ENCODE measurements around the gene PRMT5. TPM values are rescaled to one million over a fixed set of nuclear protein-coding genes. Genes with fewer than 3 reads are reported as not detected.
A peak's percentile ranks its signal among the peaks of the same experiment; 100 is the strongest.

The PRMT5 gene
- total and polyA plus RNA-seq, 8 donors = 15.6 to 31.8 (median 28.1) TPM

DNA sequence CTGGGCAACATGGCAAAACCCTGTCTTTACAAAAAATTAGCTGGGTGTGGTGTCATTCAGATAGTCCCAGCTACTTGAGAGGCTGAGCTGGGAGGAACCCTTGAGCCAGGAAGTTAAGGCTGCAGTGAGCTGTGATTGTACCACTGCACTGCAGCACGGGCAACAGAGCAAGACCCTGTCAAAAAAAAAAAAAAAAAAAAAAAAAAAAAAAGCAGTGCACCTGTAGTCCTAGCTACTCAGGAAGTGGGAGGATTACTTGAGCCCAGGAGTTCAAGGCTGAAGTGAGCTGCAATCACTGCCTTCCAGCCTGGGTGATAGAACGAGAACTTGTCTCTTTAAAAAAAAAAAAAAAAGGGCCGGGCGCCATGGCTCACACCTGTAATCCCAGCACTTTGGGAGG, 40.5 kb downstream of the PRMT5 start:
- H3K27ac ChIP-seq = no peak overlapping the region
- peaks cover 0 to 8% (median 5%) of the 10 kb centered on the region in 3 donors for H3K4me1 ChIP-seq
- intact Hi-C loops (cut with DNase I) = no loop called here
- FAIRE-seq (no peak), DNase-seq (no peak), ATAC-seq (no peak)
- TF ChIP-seq, protein P1, sequence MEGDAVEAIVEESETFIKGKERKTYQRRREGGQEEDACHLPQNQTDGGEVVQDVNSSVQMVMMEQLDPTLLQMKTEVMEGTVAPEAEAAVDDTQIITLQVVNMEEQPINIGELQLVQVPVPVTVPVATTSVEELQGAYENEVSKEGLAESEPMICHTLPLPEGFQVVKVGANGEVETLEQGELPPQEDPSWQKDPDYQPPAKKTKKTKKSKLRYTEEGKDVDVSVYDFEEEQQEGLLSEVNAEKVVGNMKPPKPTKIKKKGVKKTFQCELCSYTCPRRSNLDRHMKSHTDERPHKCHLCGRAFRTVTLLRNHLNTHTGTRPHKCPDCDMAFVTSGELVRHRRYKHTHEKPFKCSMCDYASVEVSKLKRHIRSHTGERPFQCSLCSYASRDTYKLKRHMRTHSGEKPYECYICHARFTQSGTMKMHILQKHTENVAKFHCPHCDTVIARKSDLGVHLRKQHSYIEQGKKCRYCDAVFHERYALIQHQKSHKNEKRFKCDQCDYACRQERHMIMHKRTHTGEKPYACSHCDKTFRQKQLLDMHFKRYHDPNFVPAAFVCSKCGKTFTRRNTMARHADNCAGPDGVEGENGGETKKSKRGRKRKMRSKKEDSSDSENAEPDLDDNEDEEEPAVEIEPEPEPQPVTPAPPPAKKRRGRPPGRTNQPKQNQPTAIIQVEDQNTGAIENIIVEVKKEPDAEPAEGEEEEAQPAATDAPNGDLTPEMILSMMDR (IDR thresholded peaks at IDR 0.05) = no peak
- H3K4me3 ChIP-seq = no peak overlapping the region
- whole genome bisulfite sequencing, 2 donors = 67 to 84% methylated on average over 3 to 4 of the region's 4 CpGs
- H3K9me3 ChIP-seq = no peaks in the 10 kb centered on the region
- H3K27me3 ChIP-seq = no peaks in the 10 kb centered on the region
- no peaks in the 10 kb centered on the region for H3K36me3 ChIP-seq

DNA sequence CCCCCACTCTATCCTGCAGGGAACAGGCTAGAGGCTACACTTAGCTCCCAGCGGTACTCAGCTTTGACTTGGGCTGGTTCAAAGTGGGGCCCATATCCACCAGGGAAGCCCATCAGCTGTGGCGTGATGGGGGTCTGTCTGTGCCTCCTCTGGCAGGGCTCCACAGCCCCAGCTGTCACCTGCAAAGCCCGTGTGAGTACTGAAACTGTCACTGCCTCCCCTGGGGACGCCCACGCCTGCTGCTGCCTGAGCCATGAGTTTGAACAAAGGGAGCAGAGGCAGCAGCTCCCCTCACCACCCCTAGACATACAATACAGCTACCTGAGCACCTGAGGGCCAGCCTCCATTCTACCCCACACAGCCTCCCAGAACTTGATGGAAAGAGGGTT, 41.2 kb downstream of the PRMT5 start:
- H3K4me3 ChIP-seq = peak overlapping the region in 2 of 4 donors; percentile 55 to 63
- FAIRE-seq = no peak
- TF ChIP-seq, protein P1 (IDR thresholded peaks at IDR 0.05) = no peak
- peak in 1 of 6 donors; percentile 55 for DNase-seq
- peaks cover 0 to 8% (median 5%) of the 10 kb centered on the region in 3 donors for H3K4me1 ChIP-seq
- intact Hi-C loops (cut with DNase I) = no loop called here
- H3K27ac ChIP-seq = peak overlapping the region in 2 of 4 donors; percentile 68 to 77
- no peaks in the 10 kb centered on the region for H3K36me3 ChIP-seq
- no peaks in the 10 kb centered on the region for H3K9me3 ChIP-seq
- 77% methylated on average over 5 of the region's 5 CpGs for WGBS, 2 donors
- no peaks in the 10 kb centered on the region for H3K27me3 ChIP-seq
- ATAC-seq = no peak

DNA sequence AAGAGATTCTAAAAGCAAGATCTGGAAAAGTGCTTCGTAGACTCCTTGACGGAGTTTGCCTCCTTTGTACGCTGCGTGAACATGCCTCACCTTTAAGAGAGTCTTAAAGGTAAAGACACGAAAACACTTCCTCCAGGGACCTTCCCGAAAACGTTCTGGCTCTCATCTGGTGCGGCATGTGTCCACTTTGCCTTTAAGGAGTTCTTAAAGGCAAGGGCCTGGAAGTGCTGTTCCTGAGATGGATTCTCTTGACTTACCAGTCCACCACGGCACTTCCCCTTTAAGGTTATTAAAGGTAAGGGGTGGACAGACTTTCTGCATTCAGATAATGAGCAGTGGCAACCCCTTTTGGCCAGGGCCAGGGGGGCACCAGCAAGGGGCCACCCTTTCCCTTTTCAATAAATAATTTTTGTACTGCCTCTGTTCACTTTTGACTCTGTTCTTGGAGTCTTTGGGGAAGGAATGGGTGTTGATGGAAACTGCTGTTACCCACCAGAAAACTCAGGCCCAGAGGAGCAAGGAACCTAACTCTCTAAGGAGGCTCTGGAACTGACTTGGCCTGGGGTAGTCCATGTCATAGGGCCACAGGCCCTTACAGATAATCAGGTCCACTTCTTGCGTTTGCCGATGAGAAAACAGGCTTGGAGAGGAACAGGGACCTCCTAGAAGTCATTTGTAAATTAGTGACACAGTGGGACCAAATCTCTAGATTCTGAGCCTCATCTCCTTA, 41.8 kb downstream of the PRMT5 start:
- no peaks in the 10 kb centered on the region for H3K9me3 ChIP-seq
- H3K27me3 ChIP-seq = no peaks in the 10 kb centered on the region
- TF ChIP-seq, protein P1 (IDR thresholded peaks at IDR 0.05) = no peak
- H3K4me3 ChIP-seq = peak overlapping the region; percentile 39 to 74 (median 59)
- H3K4me1 ChIP-seq = peaks cover 0 to 11% (median 5%) of the 10 kb centered on the region in 3 donors
- H3K27ac ChIP-seq = peak overlapping the region; percentile 40 to 77 (median 65)
- WGBS, 2 donors = 18 to 19% methylated on average over 11 of the region's 11 CpGs
- no peaks in the 10 kb centered on the region for H3K36me3 ChIP-seq
- intact Hi-C loops (cut with DNase I) = no loop called here
- peak in 4 of 6 donors; percentile 61 to 83 (median 70) for DNase-seq
- FAIRE-seq = no peak
- ATAC-seq = peak; percentile 81 to 87 (median 84)

DNA sequence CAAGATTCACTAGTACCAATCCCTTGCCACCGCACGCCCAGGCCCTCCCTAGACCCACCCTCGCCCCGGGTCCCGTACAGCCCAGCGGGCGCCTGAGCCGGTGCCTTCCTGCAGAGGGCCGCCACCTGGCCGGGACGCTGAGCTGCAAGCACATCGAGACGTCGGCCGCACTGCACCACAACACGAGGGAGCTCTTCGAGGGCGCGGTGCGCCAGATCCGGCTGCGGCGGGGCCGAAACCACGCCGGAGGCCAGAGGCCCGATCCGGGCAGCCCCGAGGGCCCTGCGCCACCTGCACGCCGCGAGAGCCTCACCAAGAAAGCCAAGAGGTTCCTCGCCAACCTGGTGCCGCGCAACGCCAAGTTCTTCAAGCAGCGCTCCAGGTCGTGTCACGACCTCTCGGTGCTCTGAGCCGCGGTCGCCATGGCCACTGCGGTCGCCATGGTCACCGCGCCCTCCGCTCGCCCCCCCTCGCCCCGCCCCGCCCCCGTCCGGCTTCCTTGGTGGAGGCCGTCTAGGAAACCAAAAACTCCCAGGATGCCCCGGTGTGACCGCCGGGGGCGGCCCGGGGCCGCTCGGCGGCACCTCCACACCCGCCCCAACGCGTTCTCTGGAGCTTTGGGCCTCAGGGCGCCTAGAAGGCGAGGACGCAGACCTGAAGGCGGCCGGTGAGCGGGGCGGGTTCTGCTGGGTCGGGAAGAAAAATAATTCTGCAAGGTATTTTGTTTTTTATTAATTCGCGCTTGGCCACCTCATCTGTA, 42.5 kb downstream of the PRMT5 start:
- WGBS, 2 donors = 3% methylated on average over 66 to 77 of the region's 77 CpGs
- TF ChIP-seq, protein P1 (IDR thresholded peaks at IDR 0.05) = no peak
- no peaks in the 10 kb centered on the region for H3K9me3 ChIP-seq
- DNase-seq = peak; percentile 78 to 89 (median 86)
- intact Hi-C loops (cut with DNase I) = no loop called here
- H3K27me3 ChIP-seq = no peaks in the 10 kb centered on the region
- FAIRE-seq = no peak
- peak; percentile 82 to 90 (median 87) for ATAC-seq
- H3K4me3 ChIP-seq = peak overlapping the region; percentile 39 to 74 (median 59)
- H3K36me3 ChIP-seq = no peaks in the 10 kb centered on the region
- peaks cover 0 to 11% (median 5%) of the 10 kb centered on the region in 3 donors for H3K4me1 ChIP-seq
- peak overlapping the region; percentile 40 to 77 (median 65) for H3K27ac ChIP-seq
